ENCODE measurements around the gene NPFF.
A peak's percentile ranks its signal among the peaks of the same experiment; 100 is the strongest.
"Not testable (repeated sequence)": the region's sequence is repeated elsewhere in the genome, so short reads cannot be mapped to it uniquely, and the experiment has no call there.

The NPFF gene

DNA sequence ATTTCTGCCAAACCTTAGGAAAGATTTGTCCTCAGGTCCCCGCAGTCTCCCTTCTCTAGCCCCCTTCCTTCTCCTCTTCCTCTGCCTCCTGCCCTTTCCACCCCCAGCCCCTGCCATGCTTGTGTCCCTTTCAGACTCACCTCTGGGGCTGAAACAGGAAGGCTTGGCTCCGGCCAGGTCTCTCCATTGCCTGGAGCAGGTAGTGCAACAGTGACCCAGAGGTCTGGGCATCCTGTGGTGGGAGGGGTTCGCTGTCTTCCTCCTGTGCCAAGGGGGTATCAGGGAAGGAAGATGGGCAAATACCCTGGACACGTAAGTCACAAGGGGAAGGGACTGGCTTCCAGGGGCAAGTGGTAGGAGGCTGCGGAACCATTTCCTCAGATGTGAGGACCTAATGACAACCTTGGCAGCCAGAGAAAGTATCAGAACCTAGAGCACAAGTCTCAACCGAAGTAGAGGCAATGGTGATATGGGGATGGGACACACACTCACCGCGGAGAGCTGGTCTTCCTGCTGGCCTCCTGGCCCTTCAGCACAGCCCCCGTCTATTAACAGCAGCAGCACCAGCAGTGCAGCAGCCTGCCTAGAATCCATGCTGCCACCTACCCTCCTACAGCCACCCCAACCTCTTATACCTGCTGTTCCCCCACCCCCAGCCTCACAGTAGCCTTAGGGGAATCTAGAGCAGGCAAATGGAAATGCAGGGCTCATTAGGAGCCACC, at the start of gene NPFF:
TSS of gene NPFF (minus strand) at position 604 of the 722 bp plus-strand sequence. CDS start at position 594, 10 bp downstream.
- no peak for DNase-seq (ENCODE audit: low read depth in 3 of 3)

GRCh38 chr12:53552361-53553327, 45.4 kb upstream of the NPFF start:
- no peak for DNase-seq (ENCODE audit: low read depth in 3 of 3)

DNA sequence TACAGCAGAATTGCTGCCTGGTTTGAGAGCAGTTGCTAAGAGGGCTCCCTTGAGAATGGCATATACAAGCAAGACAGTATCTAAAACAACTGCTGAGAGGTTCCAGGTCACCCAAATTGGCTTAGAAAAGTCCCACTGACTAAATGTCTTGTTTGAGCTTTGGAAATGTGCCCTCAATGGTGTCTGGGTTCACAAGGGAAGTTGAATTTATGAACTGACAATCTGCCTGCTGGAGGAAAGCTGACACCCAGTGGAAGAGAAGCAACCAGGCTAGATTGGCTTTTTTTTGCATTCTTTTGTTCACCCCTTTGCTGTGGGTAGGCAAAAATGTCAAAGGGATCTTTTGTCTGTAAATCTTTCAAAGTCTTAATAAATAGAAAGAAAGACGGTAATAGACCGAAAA, 44.6 kb upstream of the NPFF start:
- DNase-seq (ENCODE audit: low read depth in 3 of 3), result no peak

- no peak for DNase-seq (ENCODE audit: low read depth in 3 of 3)
Measured at GRCh38 chr12:53550595-53550994, 43.3 kb upstream of the NPFF start.

- DNase-seq (ENCODE audit: low read depth in 3 of 3), result not testable (repeated sequence)
Measured at GRCh38 chr12:53550131-53550530, 42.8 kb upstream of the NPFF start.

DNA sequence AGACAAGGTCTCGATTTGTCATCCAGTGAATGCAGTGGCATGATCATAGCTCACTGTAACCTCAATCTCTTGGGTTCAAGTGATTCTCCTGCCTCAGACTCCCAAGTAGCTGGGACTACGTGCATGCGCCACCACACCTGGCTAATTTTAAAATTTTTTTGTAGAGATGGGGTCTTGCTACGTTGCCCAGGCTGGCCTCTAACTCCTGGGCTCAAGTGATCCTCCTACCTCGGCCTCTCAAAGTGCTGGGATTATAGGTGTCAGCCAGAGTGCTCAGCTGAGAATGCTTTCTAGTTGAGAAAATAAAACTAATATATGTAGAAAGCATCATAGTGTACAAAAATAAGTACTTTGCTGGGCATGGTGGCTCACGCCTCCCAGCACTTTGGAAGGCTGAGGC, 41.1 kb upstream of the NPFF start:
- DNase-seq (ENCODE audit: low read depth in 3 of 3), result not testable (repeated sequence)

GRCh38 chr12:53543539-53543938, 36.3 kb upstream of the NPFF start:
- peak; percentile 24 to 34 (median 29) for DNase-seq (ENCODE audit: low read depth in 3 of 3)

DNA sequence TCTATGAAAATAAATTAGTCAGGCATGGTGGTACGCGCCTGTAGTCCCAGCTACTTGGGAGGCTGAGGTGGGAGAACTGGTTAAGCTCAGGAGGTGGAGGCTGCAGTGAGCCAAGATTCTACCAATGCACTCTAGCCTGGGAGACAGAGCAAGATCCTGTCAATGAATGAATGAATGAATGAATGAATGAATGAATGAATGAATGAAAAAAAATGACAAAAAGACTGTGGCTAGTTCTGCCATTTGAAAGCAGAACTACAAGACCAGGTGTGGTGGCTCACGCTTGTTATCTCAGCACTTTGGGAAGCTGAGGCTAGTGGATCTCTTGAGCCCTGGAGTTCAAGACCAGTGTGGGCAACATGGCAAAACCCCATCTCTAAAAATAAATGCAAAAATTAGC, 32.2 kb upstream of the NPFF start:
- DNase-seq (ENCODE audit: low read depth in 3 of 3), result no peak

DNA sequence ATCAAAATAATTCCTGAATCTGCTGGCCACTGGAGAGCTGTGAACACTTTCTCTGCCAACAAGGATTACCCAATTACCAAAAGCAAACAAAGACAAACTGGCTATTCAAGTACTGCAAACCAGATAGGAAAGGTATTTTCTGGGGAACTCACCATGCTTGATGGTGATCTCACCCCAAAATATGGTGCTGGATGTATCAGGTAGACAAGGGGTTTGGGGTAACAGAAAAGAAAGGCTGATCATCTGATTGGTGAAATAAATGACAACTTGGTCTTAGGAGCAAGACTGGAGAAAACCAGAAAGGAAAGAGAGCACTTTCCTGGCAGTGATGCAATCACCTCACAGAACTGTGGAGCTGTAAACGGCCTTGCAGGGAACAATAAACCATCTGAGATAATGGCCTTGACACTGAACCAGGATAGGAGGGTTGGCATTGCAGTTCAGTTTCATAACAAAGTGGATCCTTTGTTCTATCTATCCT, 31.0 kb upstream of the NPFF start:
- DNase-seq (ENCODE audit: low read depth in 3 of 3), result no peak

GRCh38 chr12:53536962-53537361, 29.7 kb upstream of the NPFF start:
- DNase-seq (ENCODE audit: low read depth in 3 of 3), result no peak

DNA sequence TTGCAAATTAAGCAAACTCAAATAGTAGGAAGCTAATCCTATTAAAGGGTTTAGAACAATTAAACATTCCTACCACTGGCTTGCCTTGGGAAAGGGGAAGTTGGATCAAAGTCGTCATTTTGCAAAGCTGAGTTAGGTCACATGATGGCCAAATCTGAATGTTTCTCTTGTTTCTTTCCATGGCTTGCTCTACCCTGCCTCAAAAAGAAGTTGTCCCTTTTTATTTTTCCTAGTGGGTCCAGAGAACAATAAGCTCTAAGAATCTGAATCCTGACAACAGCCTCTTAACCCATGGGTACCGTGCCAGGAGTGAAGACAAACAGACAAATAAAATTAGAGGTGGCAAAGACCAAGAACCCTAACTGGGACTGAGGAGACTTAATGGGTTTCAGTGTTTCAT, 26.2 kb upstream of the NPFF start:
- no peak for DNase-seq (ENCODE audit: low read depth in 3 of 3)

GRCh38 chr12:53532524-53533445, 25.5 kb upstream of the NPFF start:
- no peak for DNase-seq (ENCODE audit: low read depth in 3 of 3)

- DNase-seq (ENCODE audit: low read depth in 3 of 3), result no peak
Measured at GRCh38 chr12:53532021-53532420, 24.7 kb upstream of the NPFF start.

DNA sequence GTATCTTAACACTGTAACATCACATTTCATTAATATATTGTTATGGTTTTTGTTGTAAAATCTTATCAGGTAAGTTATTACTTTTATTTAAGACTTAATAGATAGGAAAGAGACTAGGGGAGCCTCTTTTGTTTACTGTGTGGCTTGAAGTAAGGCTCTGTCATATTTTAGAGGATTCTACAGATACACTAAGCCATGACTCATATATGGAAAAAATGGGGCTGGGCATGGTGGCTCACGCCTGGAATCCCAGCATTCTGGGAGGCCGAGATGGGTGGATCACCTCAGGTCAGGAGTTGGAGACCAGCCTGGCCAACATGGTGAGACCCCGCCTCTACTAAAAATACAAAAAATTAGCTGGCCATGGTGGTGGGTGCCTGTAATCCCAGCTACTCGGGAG, 23.6 kb upstream of the NPFF start:
- DNase-seq (ENCODE audit: low read depth in 3 of 3), result no peak

DNA sequence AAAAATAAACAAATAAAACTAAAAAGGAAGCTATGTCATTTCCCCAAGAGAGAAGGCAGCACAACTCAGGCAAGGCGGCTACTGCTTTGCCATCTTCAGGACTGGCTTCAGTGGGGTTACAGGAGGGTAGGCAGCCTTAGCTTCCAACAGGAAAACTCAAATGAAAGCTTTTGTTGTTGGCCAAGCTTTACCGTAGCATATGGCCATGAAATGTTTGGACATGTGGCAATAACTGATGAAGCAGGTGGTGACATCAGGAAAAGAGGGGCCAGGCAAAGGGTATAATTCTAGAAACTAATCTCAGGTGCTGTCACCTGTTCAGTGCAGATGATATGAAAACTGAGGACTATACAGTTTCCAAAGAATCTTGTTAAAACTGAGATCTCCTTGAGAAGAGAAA, 22.8 kb upstream of the NPFF start:
- DNase-seq (ENCODE audit: low read depth in 3 of 3), result no peak

GRCh38 chr12:53524476-53524875, 17.2 kb upstream of the NPFF start:
- DNase-seq (ENCODE audit: low read depth in 3 of 3), result no peak

GRCh38 chr12:53523131-53523530, 15.8 kb upstream of the NPFF start:
- no peak for DNase-seq (ENCODE audit: low read depth in 3 of 3)

- no peak for DNase-seq (ENCODE audit: low read depth in 3 of 3)
Measured at GRCh38 chr12:53518381-53518780, 11.1 kb upstream of the NPFF start.

DNA sequence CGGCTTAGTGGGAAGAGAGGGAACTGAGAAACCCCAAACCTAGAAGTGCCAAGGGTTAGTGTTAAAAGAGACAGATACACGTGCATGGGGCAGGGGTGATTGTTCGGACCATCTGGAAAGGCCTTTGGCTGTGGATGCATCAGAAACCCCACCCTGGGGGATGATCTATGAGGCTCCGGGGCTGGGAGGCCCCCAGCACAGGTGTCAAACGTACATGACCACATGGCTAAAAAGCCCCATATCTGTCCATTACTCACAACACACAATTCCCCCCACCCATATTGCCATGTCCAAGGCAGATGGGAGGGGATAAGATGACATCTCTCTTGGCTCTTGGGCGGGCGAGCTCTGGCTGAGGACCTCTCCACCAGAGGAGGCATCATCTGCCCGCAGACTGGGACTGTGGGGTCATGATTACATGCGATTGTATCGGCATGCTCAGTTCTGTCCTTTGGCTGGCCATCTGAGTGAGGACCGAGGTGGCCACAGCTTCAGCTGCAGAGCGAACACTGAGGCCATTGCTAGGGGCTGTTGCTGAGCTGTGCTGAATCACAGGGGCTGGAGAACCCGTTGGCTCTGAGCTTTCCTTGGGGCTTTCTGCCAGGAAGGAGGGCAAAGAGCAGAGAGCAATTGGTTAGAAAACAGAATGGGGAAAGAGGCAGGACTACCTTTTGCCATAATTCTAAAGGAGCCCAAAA, 9.6 kb upstream of the NPFF start:
- DNase-seq (ENCODE audit: low read depth in 3 of 3), result no peak

DNA sequence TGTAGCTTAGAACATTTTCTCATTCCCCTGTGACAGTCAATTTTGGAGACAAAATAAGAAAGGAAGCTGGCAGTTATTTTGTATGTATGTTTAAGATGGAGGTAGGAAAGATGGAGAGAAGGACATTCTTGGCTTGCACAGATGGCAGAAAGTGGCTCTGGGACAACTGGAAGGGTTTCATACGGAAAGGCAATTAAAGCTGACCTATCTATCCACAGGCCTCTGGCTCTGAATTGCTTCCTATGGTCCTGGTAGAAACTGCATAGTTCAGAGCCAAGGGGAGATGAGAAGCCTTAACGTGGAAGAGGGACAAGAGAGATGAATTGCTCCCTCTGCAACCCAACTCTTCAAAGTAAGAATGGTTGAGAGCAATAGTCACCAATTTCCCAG, 8.0 kb upstream of the NPFF start:
- no peak for DNase-seq (ENCODE audit: low read depth in 3 of 3)
